Spleen (tissue), 7 donors: ENCODE data around the gene SH3BP1.
A peak's percentile ranks its signal among the peaks of the same experiment; 100 is the strongest.

Experiments
- POLR2A ChIP-seq, 3 donors: fragments of 450-650 bp; IDR thresholded peaks; one replicate each; pipeline ENCODE4 v1.5.1; 2017; ENCODE audit warnings: antibody characterized with exemption in 3 of 3, mild to moderate bottlenecking in 1 of 3
- TF ChIP-seq, protein P1 (sequence below), 11 experiments: fragments of 200-600 bp in 7 of 11; fragments of 450-650 bp in 4 of 11; sonication (generic) in 4 of 11; IDR thresholded peaks in 8 of 11; conservative IDR thresholded peaks in 3 of 11; 1 replicate in 7 of 11; 2 replicates in 4 of 11; pipeline versions ENCODE4 v1.4.0 to v1.8.0; 2016 to 2021; ENCODE audit warnings: antibody characterized with exemption in 11 of 11, inconsistent platforms in 4 of 11, mild to moderate bottlenecking in 1 of 11
- donor health status: DM: no; HTN: no; CAD: no; lungs with moderate emphysema.
- donor health status: DM: no; HTN: no; CAD: no.
- donor health status: DM: no; HTN: no; CAD: no.

DNA sequence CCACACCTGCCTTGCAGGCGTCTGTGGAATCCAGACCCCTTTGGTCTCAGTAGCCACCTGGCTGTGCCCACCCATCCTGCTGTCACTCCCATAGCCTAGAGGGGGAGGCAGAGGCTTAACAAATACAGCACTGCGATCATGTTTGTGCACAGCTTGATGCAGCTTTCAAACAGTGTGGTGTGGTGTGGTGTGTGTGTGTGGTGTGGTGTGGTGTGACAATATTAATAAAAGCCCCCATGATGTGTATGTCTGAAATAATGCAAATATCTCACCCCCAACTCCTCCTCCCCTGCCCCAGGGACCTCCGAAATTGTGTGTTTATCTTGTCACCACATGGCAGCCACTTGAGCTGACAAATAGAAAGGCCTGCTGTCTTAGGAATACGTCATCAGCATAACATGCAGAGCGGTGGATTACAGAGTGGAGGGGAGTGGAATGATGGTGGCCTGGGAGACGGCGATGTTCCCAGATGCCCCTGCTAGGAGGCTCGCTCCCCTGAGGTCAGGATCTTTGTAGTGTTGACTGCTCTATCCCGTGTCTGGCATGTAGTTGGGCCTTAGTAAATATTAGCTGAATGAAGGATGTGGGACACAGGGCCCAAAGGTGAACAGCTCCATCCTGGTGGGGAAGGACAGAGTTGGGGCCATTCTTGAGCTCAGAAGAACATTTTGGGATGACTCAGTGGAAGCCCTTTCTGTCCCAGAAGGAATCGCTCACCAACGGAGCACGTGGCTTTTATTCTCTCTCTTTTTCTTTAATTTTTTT lies 21.9 kb downstream of the SH3BP1 start:
- TF ChIP-seq POLR2A (IDR thresholded peaks at IDR 0.05), result no peak
- TF ChIP-seq, protein P1, sequence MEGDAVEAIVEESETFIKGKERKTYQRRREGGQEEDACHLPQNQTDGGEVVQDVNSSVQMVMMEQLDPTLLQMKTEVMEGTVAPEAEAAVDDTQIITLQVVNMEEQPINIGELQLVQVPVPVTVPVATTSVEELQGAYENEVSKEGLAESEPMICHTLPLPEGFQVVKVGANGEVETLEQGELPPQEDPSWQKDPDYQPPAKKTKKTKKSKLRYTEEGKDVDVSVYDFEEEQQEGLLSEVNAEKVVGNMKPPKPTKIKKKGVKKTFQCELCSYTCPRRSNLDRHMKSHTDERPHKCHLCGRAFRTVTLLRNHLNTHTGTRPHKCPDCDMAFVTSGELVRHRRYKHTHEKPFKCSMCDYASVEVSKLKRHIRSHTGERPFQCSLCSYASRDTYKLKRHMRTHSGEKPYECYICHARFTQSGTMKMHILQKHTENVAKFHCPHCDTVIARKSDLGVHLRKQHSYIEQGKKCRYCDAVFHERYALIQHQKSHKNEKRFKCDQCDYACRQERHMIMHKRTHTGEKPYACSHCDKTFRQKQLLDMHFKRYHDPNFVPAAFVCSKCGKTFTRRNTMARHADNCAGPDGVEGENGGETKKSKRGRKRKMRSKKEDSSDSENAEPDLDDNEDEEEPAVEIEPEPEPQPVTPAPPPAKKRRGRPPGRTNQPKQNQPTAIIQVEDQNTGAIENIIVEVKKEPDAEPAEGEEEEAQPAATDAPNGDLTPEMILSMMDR (IDR thresholded peaks at IDR 0.05 in 8 of 11, conservative IDR thresholded peaks at IDR 0.05 in 3 of 11), result peak in 6 of 11 experiments; percentile 26 to 53 (median 38)
